Activated CD8-positive, alpha-beta memory T cell treated with anti-CD3 and anti-CD28 coated beads, Interleukin-2, amount 50 U/mL, for 4 hours (primary cell): Measurements from ENCODE around the gene ZNF620.
"Not testable (repeated sequence)": the region's sequence is repeated elsewhere in the genome, so short reads cannot be mapped to it uniquely, and the experiment has no call there.

Source experiments
- DNase-seq: peaks from one replicate; pipeline ENCODE4 v3.0.0-alpha.2; 2020

Gene ZNF620

GRCh38 chr3:40505599-40506462 lies at the start of gene ZNF620:
ZNF620 (plus strand) TSS chr3:40506039; CDS start chr3:40506353, 314 bp downstream.
- DNase-seq, result peak; percentile 54

GRCh38 chr3:40456279-40456939 lies 49.4 kb upstream of the ZNF620 start:
- DNase-seq, result no peak

- DNase-seq, result peak; percentile 93
These were observed 48.7 kb upstream of the ZNF620 start, which contains the start of gene RPL14 for GRCh38 chr3:40456940-40457823. RPL14 (plus strand) TSS chr3:40457339; CDS start chr3:40457472, 133 bp downstream.

- DNase-seq, result no peak
These were observed 47.4 kb upstream of the ZNF620 start for GRCh38 chr3:40458473-40458872.

GRCh38 chr3:40460481-40460880 lies 45.4 kb upstream of the ZNF620 start:
- not testable (repeated sequence) for DNase-seq

- DNase-seq, result no peak
These were observed 44.7 kb upstream of the ZNF620 start for GRCh38 chr3:40461161-40461560.

GRCh38 chr3:40462838-40463237 lies 43.0 kb upstream of the ZNF620 start:
- DNase-seq, result not testable (repeated sequence)

- no peak for DNase-seq
These were observed 42.3 kb upstream of the ZNF620 start for GRCh38 chr3:40463579-40463978.

GRCh38 chr3:40464339-40465110 lies 41.3 kb upstream of the ZNF620 start:
- DNase-seq, result no peak

GRCh38 chr3:40465111-40465407 lies 40.8 kb upstream of the ZNF620 start:
- no peak for DNase-seq

- no peak for DNase-seq
These were observed 40.4 kb upstream of the ZNF620 start for GRCh38 chr3:40465456-40465855.

GRCh38 chr3:40468018-40468417 lies 37.8 kb upstream of the ZNF620 start:
- DNase-seq, result no peak

GRCh38 chr3:40470701-40471100 lies 35.1 kb upstream of the ZNF620 start:
- no peak for DNase-seq

- DNase-seq, result peak; percentile 55
These were observed 29.1 kb upstream of the ZNF620 start, which contains the start of gene ZNF619 for GRCh38 chr3:40476478-40477470. ZNF619 (plus strand) TSS chr3:40477122; CDS start chr3:40477980, 858 bp downstream.

GRCh38 chr3:40477666-40478065 lies 28.2 kb upstream of the ZNF620 start:
- DNase-seq, result no peak

- no peak for DNase-seq
These were observed 18.7 kb upstream of the ZNF620 start for GRCh38 chr3:40487172-40487571.

GRCh38 chr3:40490916-40491315 lies 14.9 kb upstream of the ZNF620 start:
- no peak for DNase-seq

GRCh38 chr3:40494698-40495097 lies 11.1 kb upstream of the ZNF620 start:
- no peak for DNase-seq

GRCh38 chr3:40497288-40497687 lies 8.6 kb upstream of the ZNF620 start:
- DNase-seq, result no peak

GRCh38 chr3:40499952-40500351 lies 5.9 kb upstream of the ZNF620 start:
- DNase-seq, result no peak

GRCh38 chr3:40502034-40502433 lies 3.8 kb upstream of the ZNF620 start:
- no peak for DNase-seq
